ENCODE data around the gene ARF1.

GRCh38 chr1:228142701-228143136, 60.2 kb downstream of the ARF1 start:
- TF ChIP-seq RAD21 (IDR thresholded peaks at IDR 0.05 in 1 of 2, conservative IDR thresholded peaks at IDR 0.05 in 1 of 2; ENCODE audit: low read depth in 2 of 2, low read length in 2 of 2) (no peak), CTCF (IDR thresholded peaks at IDR 0.05; ENCODE audit: control extremely low read depth in 1 of 3, insufficient read depth in 1 of 3, low read depth in 1 of 3, low read length in 3 of 3) (no peak), EZH2 (IDR thresholded peaks at IDR 0.05; ENCODE audit: low read depth, low read length, severe bottlenecking) (no peak), JUN (IDR thresholded peaks at IDR 0.05; ENCODE audit: low read depth, low read length) (no peak), KDM5A (IDR thresholded peaks at IDR 0.05; ENCODE audit: low read length) (no peak), SP1 (IDR thresholded peaks at IDR 0.05; ENCODE audit: low read depth, low read length) (no peak)
